GM18867 (cell line): ENCODE data around the gene MAP7D2.
A peak's percentile ranks its signal among the peaks of the same experiment; 100 is the strongest.
"Not testable (repeated sequence)": the region's sequence is repeated elsewhere in the genome, so short reads cannot be mapped to it uniquely, and the experiment has no call there.

Experiments used
- ATAC-seq: cut with Tn5 transposase; IDR thresholded peaks from one replicate; pipeline ENCODE4 v1.9.1; 2021; ENCODE audit warnings: mild to moderate bottlenecking, moderate library complexity; ENCODE audit not compliant: unreplicated experiment

The MAP7D2 gene

GRCh38 chrX:20116577-20117240, at the start of gene MAP7D2:
MAP7D2 (minus strand) TSS chrX:20116907; CDS start chrX:20116879, 28 bp downstream.
- no peak for ATAC-seq

- ATAC-seq = not testable (repeated sequence)
Observed at GRCh38 chrX:20162516-20162915, 45.8 kb upstream of the MAP7D2 start.

- no peak for ATAC-seq
Observed at GRCh38 chrX:20159797-20160385, 43.2 kb upstream of the MAP7D2 start.

GRCh38 chrX:20151689-20152088, 35.0 kb upstream of the MAP7D2 start:
- no peak for ATAC-seq

GRCh38 chrX:20149326-20149725, 32.6 kb upstream of the MAP7D2 start:
- ATAC-seq = no peak

- ATAC-seq = no peak
Observed at GRCh38 chrX:20147561-20147960, 30.9 kb upstream of the MAP7D2 start.

- no peak for ATAC-seq
Observed at GRCh38 chrX:20144491-20144890, 27.8 kb upstream of the MAP7D2 start.

- ATAC-seq = no peak
Observed at GRCh38 chrX:20143561-20143960, 26.9 kb upstream of the MAP7D2 start.

- no peak for ATAC-seq
Observed at GRCh38 chrX:20143111-20143510, 26.4 kb upstream of the MAP7D2 start.

- peak; percentile 99 for ATAC-seq
Observed at GRCh38 chrX:20141281-20142220, 24.8 kb upstream of the MAP7D2 start, which contains the start of gene EIF1AX. EIF1AX (minus strand) TSS chrX:20141838; CDS start chrX:20141640, 198 bp downstream.

GRCh38 chrX:20140420-20140819, 23.7 kb upstream of the MAP7D2 start:
- ATAC-seq = no peak

- no peak for ATAC-seq
Observed at GRCh38 chrX:20139966-20140365, 23.3 kb upstream of the MAP7D2 start.

- no peak for ATAC-seq
Observed at GRCh38 chrX:20135944-20136343, 19.2 kb upstream of the MAP7D2 start.

- ATAC-seq = no peak
Observed at GRCh38 chrX:20132666-20133065, 16.0 kb upstream of the MAP7D2 start.

GRCh38 chrX:20130357-20130756, 13.7 kb upstream of the MAP7D2 start:
- no peak for ATAC-seq

GRCh38 chrX:20129547-20129946, 12.8 kb upstream of the MAP7D2 start:
- ATAC-seq = no peak

- no peak for ATAC-seq
Observed at GRCh38 chrX:20128670-20129069, 12.0 kb upstream of the MAP7D2 start.

GRCh38 chrX:20127440-20127839, 10.7 kb upstream of the MAP7D2 start:
- ATAC-seq = peak; percentile 58

GRCh38 chrX:20126833-20127232, 10.1 kb upstream of the MAP7D2 start:
- ATAC-seq = peak; percentile 77

- no peak for ATAC-seq
Observed at GRCh38 chrX:20124964-20125363, 8.3 kb upstream of the MAP7D2 start.

GRCh38 chrX:20118065-20118824, 1.5 kb upstream of the MAP7D2 start:
- no peak for ATAC-seq
